ENCODE measurements around the gene APOL6. TPM values are rescaled to one million over a fixed set of nuclear protein-coding genes. Genes with fewer than 3 reads are reported as not detected.

APOL6 gene
- total and polyA plus RNA-seq, 2 donors (not counting 3 experiments of a cell fraction or from before 2014, with no cell fraction given): 0.33 to 3.0 TPM

DNA sequence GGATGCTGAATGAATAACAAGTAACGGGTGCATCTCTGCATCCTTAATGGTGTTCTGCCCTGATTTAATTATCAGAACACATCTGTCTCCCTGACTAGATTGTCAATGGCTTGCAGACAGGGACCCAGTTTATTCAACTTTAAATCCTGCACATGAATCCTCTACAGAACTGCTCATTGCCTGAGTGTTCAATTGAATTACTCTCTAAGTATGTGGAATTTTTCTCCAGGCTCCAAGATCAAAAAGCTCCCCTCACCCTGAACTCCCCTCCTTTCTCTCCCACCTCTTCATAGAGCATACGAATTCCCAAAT lies 42.9 kb upstream of the APOL6 start:
- Histone ChIP-seq H3K79me2 (ENCODE audit: control insufficient read depth, insufficient read depth, low read length) (no peaks in the 10 kb centered on the region), H3K4me1 (ENCODE audit: control insufficient read depth, extremely low read depth, insufficient read depth, low read length) (no peaks in the 10 kb centered on the region), H3K9me1 (replicated peaks; ENCODE audit: control insufficient read depth, extremely low read depth, insufficient read depth, low read length) (no peaks in the 10 kb centered on the region), H3K4me3 (replicated peaks in 1 of 3; ENCODE audit: insufficient read depth in 1 of 3, low read depth in 1 of 3, low read length in 3 of 3) (no peak overlapping the region), H2AFZ (ENCODE audit: low read depth, low read length) (no peak overlapping the region), H3K36me3 (ENCODE audit: control insufficient read depth in 2 of 2, extremely low read depth in 1 of 2, insufficient read depth in 2 of 2, low read length in 2 of 2) (no peaks in the 10 kb centered on the region), H3K4me2 (ENCODE audit: insufficient read depth, low read length) (no peak overlapping the region), H3K27ac (ENCODE audit: insufficient read depth, low read depth, low read length) (no peak overlapping the region), H3K27me3 (ENCODE audit: control insufficient read depth in 2 of 2, insufficient read depth in 2 of 2, low read length in 2 of 2) (peaks cover 0 to 9% of the 10 kb centered on the region in 2 experiments), H3K9ac (replicated peaks; ENCODE audit: extremely low read depth, insufficient read depth, low read length) (no peak overlapping the region), H4K20me1 (replicated peaks; ENCODE audit: control insufficient read depth, extremely low read depth, insufficient read depth, low read length) (no peaks in the 10 kb centered on the region), H3K9me3 (replicated peaks; ENCODE audit: control insufficient read depth, insufficient read depth, low read length) (no peaks in the 10 kb centered on the region)
- intact Hi-C loops (cut with micrococcal nuclease): no loop called here
- TF ChIP-seq JUN (IDR thresholded peaks at IDR 0.05; ENCODE audit: borderline replicate concordance, insufficient read depth, insufficient read length, low read depth) (no peak), POLR2A (IDR thresholded peaks at IDR 0.05; ENCODE audit: low read depth, low read length) (no peak), EZH2 (IDR thresholded peaks at IDR 0.05; ENCODE audit: borderline replicate concordance, low read depth, low read length, severe bottlenecking) (no peak)
- ChIA-PET POLR2A (no interaction called here), CTCF (no interaction called here)
- dilution Hi-C loops (cut with MboI; ENCODE audit: extremely low pct_ligation_motif_present, low sequenced_read_pairs): no loop called here
- DNase-seq (ENCODE audit: low read depth, low spot score): no peak
- no TSS peak for BruUV-seq (replicated peaks)
- no peak for FAIRE-seq

GRCh38 chr22:35605851-35606481 lies 42.3 kb upstream of the APOL6 start:
- no peaks in the 10 kb centered on the region for H3K9me1 ChIP-seq (replicated peaks; ENCODE audit: control insufficient read depth, extremely low read depth, insufficient read depth, low read length)
- dilution Hi-C loops (cut with MboI; ENCODE audit: extremely low pct_ligation_motif_present, low sequenced_read_pairs): no loop called here
- H3K9ac ChIP-seq (replicated peaks; ENCODE audit: extremely low read depth, insufficient read depth, low read length): no peak overlapping the region
- no peaks in the 10 kb centered on the region for H3K4me1 ChIP-seq (ENCODE audit: control insufficient read depth, extremely low read depth, insufficient read depth, low read length)
- no peak for DNase-seq (ENCODE audit: low read depth, low spot score)
- no TSS peak for BruUV-seq (replicated peaks)
- no peaks in the 10 kb centered on the region for H3K9me3 ChIP-seq (replicated peaks; ENCODE audit: control insufficient read depth, insufficient read depth, low read length)
- H3K79me2 ChIP-seq (ENCODE audit: control insufficient read depth, insufficient read depth, low read length): no peaks in the 10 kb centered on the region
- no peaks in the 10 kb centered on the region for H4K20me1 ChIP-seq (replicated peaks; ENCODE audit: control insufficient read depth, extremely low read depth, insufficient read depth, low read length)
- intact Hi-C loops (cut with micrococcal nuclease): no loop called here
- H3K27me3 ChIP-seq (ENCODE audit: control insufficient read depth in 2 of 2, insufficient read depth in 2 of 2, low read length in 2 of 2): peaks cover 0 to 9% of the 10 kb centered on the region in 2 experiments
- TF ChIP-seq GATA2 (IDR thresholded peaks at IDR 0.05; ENCODE audit: insufficient read depth, insufficient read length, low read depth, low read length): no peak
- no peak for TF ChIP-seq FOS (IDR thresholded peaks at IDR 0.05; ENCODE audit: borderline replicate concordance, insufficient read depth, low read length)
- no peak for TF ChIP-seq EZH2 (IDR thresholded peaks at IDR 0.05; ENCODE audit: borderline replicate concordance, low read depth, low read length, severe bottlenecking)
- TF ChIP-seq POLR2AphosphoS5 (IDR thresholded peaks at IDR 0.05; ENCODE audit: insufficient read depth, low read depth, low read length): no peak
- no peak for TF ChIP-seq CTCF (IDR thresholded peaks at IDR 0.05; ENCODE audit: extremely low read depth in 1 of 2, insufficient read depth in 1 of 2, low read depth in 1 of 2, low read length in 2 of 2)
- no peak for TF ChIP-seq MAX (IDR thresholded peaks at IDR 0.05; ENCODE audit: insufficient read depth, insufficient read length)
- TF ChIP-seq MYC (IDR thresholded peaks at IDR 0.05; ENCODE audit: low read depth, low read length): no peak
- no peak for TF ChIP-seq POLR2A (IDR thresholded peaks at IDR 0.05; ENCODE audit: low read depth, low read length)
- POLR2A ChIA-PET: no interaction called here
- H2AFZ ChIP-seq (ENCODE audit: low read depth, low read length): no peak overlapping the region
- H3K27ac ChIP-seq (ENCODE audit: insufficient read depth, low read depth, low read length): no peak overlapping the region
- CTCF ChIA-PET: no interaction called here
- H3K36me3 ChIP-seq (ENCODE audit: control insufficient read depth in 2 of 2, extremely low read depth in 1 of 2, insufficient read depth in 2 of 2, low read length in 2 of 2): no peaks in the 10 kb centered on the region
- no peak overlapping the region for H3K4me2 ChIP-seq (ENCODE audit: insufficient read depth, low read length)
- no peak for FAIRE-seq
- H3K4me3 ChIP-seq (replicated peaks in 1 of 3; ENCODE audit: insufficient read depth in 1 of 3, low read depth in 1 of 3, low read length in 3 of 3): no peak overlapping the region
